IMR-90 (cell line): ENCODE data around the gene PILRA. TPM values are rescaled to one million over a fixed set of nuclear protein-coding genes. Genes with fewer than 3 reads are reported as not detected.

Experiments
- ATAC-seq: fragments of 200-7000 bp; cut with Tn5 transposase; 2 replicates; pipeline ENCODE4 v1.9.1; 2020; ENCODE audit warnings: low read depth, mild to moderate bottlenecking, moderate library complexity
- BruUV-seq: library from RNA; stranded (reverse); fragments of 400-500 nt; replicated peaks from 2 replicates; lab custom pipeline; 2021; lab: Mats Ljungman, UMichigan
- CTCF ChIA-PET: fragments of 300-600 bp; formaldehyde crosslinking; extraction: SDS; loops from one replicate; lab custom pipeline; 2021; ENCODE audit warnings: antibody characterized with exemption; lab: Yijun Ruan, JAX
- POLR2A ChIA-PET: fragments of 300-600 bp; sonication (Branson Sonifier 250); formaldehyde crosslinking; loops from one replicate; lab custom pipeline; 2022; ENCODE audit warnings: antibody characterized with exemption; ENCODE audit not compliant: unreplicated experiment; lab: Charles Lee
- DNase-seq: peaks from one replicate; pipeline ENCODE4 v3.0.0; 2013
- H2AFZ ChIP-seq: replicated peaks from 2 replicates; pipeline ENCODE3; 2013; ENCODE audit warnings: low read length, mild to moderate bottlenecking; ENCODE audit not compliant: poor library complexity
- H2AK5ac ChIP-seq: 2 replicates; pipeline ENCODE4 v1.6.1; 2013; ENCODE audit warnings: low read depth, low read length, inconsistent platforms
- H2AK9ac ChIP-seq: replicated peaks from 2 replicates; pipeline ENCODE3; 2013; ENCODE audit warnings: mild to moderate bottlenecking, low read depth, low read length, moderate library complexity; ENCODE audit not compliant: poor library complexity
- H2BK120ac ChIP-seq: 2 replicates; pipeline ENCODE4 v1.6.1; 2013; ENCODE audit warnings: low read depth, low read length, inconsistent platforms
- H2BK15ac ChIP-seq: 3 replicates; pipeline ENCODE4 v1.6.1; 2013; ENCODE audit warnings: low read depth, low read length, inconsistent platforms
- H2BK20ac ChIP-seq: 2 replicates; pipeline ENCODE4 v1.6.1; 2013; ENCODE audit warnings: low read depth, mild to moderate bottlenecking, inconsistent platforms, low read length, moderate library complexity
- H2BK5ac ChIP-seq: 2 replicates; pipeline ENCODE4 v1.6.1; 2013; ENCODE audit warnings: mild to moderate bottlenecking, low read depth, low read length, inconsistent platforms; ENCODE audit not compliant: poor library complexity, severe bottlenecking
- H3K14ac ChIP-seq: replicated peaks from 2 replicates; pipeline ENCODE4 v1.6.1; 2013; ENCODE audit warnings: low read depth, low read length, inconsistent platforms
- H3K18ac ChIP-seq: 2 replicates; pipeline ENCODE4 v1.6.1; 2013; ENCODE audit warnings: low read depth, low read length, control low read depth
- H3K23ac ChIP-seq: 2 replicates; pipeline ENCODE4 v1.6.1; 2013; ENCODE audit warnings: low read depth, low read length, inconsistent platforms
- H3K27ac ChIP-seq: 2 replicates; pipeline ENCODE4 v1.5.1; 2013; ENCODE audit warnings: mild to moderate bottlenecking, control low read depth, low read length; ENCODE audit not compliant: insufficient read depth
- H3K27me3 ChIP-seq: 2 replicates; pipeline ENCODE4 v1.6.1; 2013; ENCODE audit warnings: low read length; ENCODE audit not compliant: control insufficient read depth, insufficient read depth
- H3K36me3 ChIP-seq: 2 replicates; pipeline ENCODE4 v1.6.1; 2013; ENCODE audit warnings: low read length, mixed read lengths; ENCODE audit not compliant: control insufficient read depth, insufficient read depth
- H3K4ac ChIP-seq: 2 replicates; pipeline ENCODE4 v1.6.1; 2013; ENCODE audit warnings: low read depth, low read length, inconsistent platforms
- H3K4me1 ChIP-seq: 2 replicates; pipeline ENCODE4 v1.6.1; 2013; ENCODE audit warnings: low read length, mixed read lengths; ENCODE audit not compliant: control insufficient read depth, insufficient read depth
- H3K4me2 ChIP-seq: 2 replicates; pipeline ENCODE4 v1.6.1; 2013; ENCODE audit warnings: low read depth, mild to moderate bottlenecking, control low read depth, low read length, moderate library complexity
- H3K4me3 ChIP-seq: 2 replicates; pipeline ENCODE4 v1.5.1; 2013; ENCODE audit warnings: low read depth, mild to moderate bottlenecking, control low read depth, low read length, moderate library complexity; ENCODE audit not compliant: insufficient read depth
- H3K56ac ChIP-seq: 2 replicates; pipeline ENCODE4 v1.6.1; 2013; ENCODE audit warnings: low read length, inconsistent platforms; ENCODE audit not compliant: insufficient read depth; ENCODE audit errors: extremely low read depth
- H3K79me1 ChIP-seq, 2 experiments: 2 replicates each; pipeline ENCODE4 v1.6.1; 2013; ENCODE audit warnings: low read length in 2 of 2, inconsistent platforms in 1 of 2, low read depth in 1 of 2
- H3K9ac ChIP-seq: 2 replicates; pipeline ENCODE4 v1.6.1; 2013; ENCODE audit warnings: low read depth, low read length, control low read depth
- H3K9me1 ChIP-seq: 2 replicates; pipeline ENCODE4 v1.6.1; 2013; ENCODE audit warnings: low read length, inconsistent platforms; ENCODE audit not compliant: insufficient read depth
- H3K9me3 ChIP-seq: 2 replicates; pipeline ENCODE4 v1.6.1; 2013; ENCODE audit warnings: low read length; ENCODE audit not compliant: control insufficient read depth, insufficient read depth
- H4K20me1 ChIP-seq: 2 replicates; pipeline ENCODE4 v1.6.1; 2013; ENCODE audit warnings: low read length, inconsistent platforms; ENCODE audit not compliant: insufficient read depth
- H4K5ac ChIP-seq: 2 replicates; pipeline ENCODE4 v1.6.1; 2013; ENCODE audit warnings: mild to moderate bottlenecking, low read depth, low read length, control low read depth
- H4K8ac ChIP-seq, 2 experiments: 2 replicates each; pipeline ENCODE4 v1.6.1; 2013; ENCODE audit warnings: low read depth in 2 of 2, low read length in 2 of 2, control low read depth in 1 of 2, inconsistent platforms in 1 of 2
- H4K91ac ChIP-seq: 2 replicates; pipeline ENCODE4 v1.6.1; 2013; ENCODE audit warnings: low read depth, low read length, inconsistent platforms; ENCODE audit not compliant: insufficient read depth
- BHLHE40 ChIP-seq: fragments of 150-350 bp; IDR thresholded peaks from 2 replicates; pipeline ENCODE4 v1.6.1; 2016; ENCODE audit warnings: mild to moderate bottlenecking, low read depth, low read length
- CTCF ChIP-seq: conservative IDR thresholded peaks from 2 replicates; pipeline ENCODE4 v1.5.1; 2012; ENCODE audit warnings: mild to moderate bottlenecking, low read depth, low read length, improper control_type of control experiment
- MAFK ChIP-seq: IDR thresholded peaks from 2 replicates; pipeline ENCODE4 v1.6.1; 2012; ENCODE audit warnings: low read depth, low read length, improper control_type of control experiment
- POLR2A ChIP-seq: IDR thresholded peaks from 2 replicates; pipeline ENCODE4 v1.6.1; 2012; ENCODE audit warnings: mild to moderate bottlenecking, low read depth, low read length
- RAD21 ChIP-seq: IDR thresholded peaks from 2 replicates; pipeline ENCODE4 v1.6.1; 2012; ENCODE audit warnings: low read length, improper control_type of control experiment
- SMC3 ChIP-seq: fragments of 150-350 bp; IDR thresholded peaks from 2 replicates; pipeline ENCODE4 v1.6.1; 2016; ENCODE audit warnings: low read depth, mild to moderate bottlenecking, antibody characterized with exemption, low read length, moderate library complexity
- USF2 ChIP-seq: fragments of 150-350 bp; IDR thresholded peaks from 2 replicates; pipeline ENCODE4 v1.6.1; 2017; ENCODE audit warnings: mild to moderate bottlenecking, antibody characterized with exemption, low read length, low read depth
- WGBS, 2 experiments: methylation state at CpG; one replicate each; pipeline versions ENCODE4 v1.1.5 to v1.1.7; 2013; ENCODE audit warnings: missing lambda C conversion rate in 2 of 2; ENCODE audit not compliant: insufficient read length in 1 of 2; ENCODE audit errors: extremely low coverage in 2 of 2; 5-methylcytosine and 5-hydroxymethylcytosine counted together
- dilution Hi-C: fragments of 300-500 bp; cut with HindIII; formaldehyde crosslinking; loops from one replicate; pipeline ENCODE4 v1.14.3; 2018; ENCODE audit warnings: low sequenced_read_pairs; ENCODE audit not compliant: unreplicated experiment
- in situ Hi-C: fragments of 300-500 bp; cut with MboI; formaldehyde crosslinking; loops from 3 replicates; pipeline ENCODE4 v1.14.3; 2019; ENCODE audit warnings: low sequenced_read_pairs, inconsistent platforms, mixed read lengths
- intact Hi-C: fragments of 100-400 bp; cut with micrococcal nuclease; formaldehyde crosslinking; loops from 2 replicates; pipeline ENCODE4 v1.10.0; 2022
- polyA plus RNA-seq, 3 experiments: library from polyadenylated mRNA; depleted of rRNA; stranded (reverse); fragments of >200 nt; gene quantifications; 2 replicates each; pipeline ENCODE4 v1.2.3, GENCODE V29; 2012; ENCODE audit warnings: low replicate concordance in 1 of 3
- total RNA-seq: library from RNA; depleted of rRNA; stranded (reverse); fragments of >200 nt; gene quantifications from 2 replicates; pipeline ENCODE4 v1.2.3, GENCODE V29; 2012

PILRA gene
- total and polyA plus RNA-seq, 2 of the 4 experiments (the other 2 are of a cell fraction), result 0.56 TPM; not detected in 1

GRCh38 chr7:100370303-100370702 lies 3.0 kb upstream of the PILRA start:
- ChIA-PET CTCF (no interaction called here), POLR2A (no interaction called here)
- H2BK120ac ChIP-seq, result no peak overlapping the region
- no peaks in the 10 kb centered on the region for H3K79me1 ChIP-seq
- H3K4ac ChIP-seq, result no peak overlapping the region
- intact Hi-C loops, result no loop called here
- H2AK5ac ChIP-seq, result no peak overlapping the region
- 0% methylated on average over 1 of the region's 4 CpGs; no CpG with 5 or more reads in 1 of the 2 experiments for WGBS, 2 experiments
- no peak overlapping the region for H3K4me3 ChIP-seq
- H3K18ac ChIP-seq, result no peak overlapping the region
- peaks cover 8% of the 10 kb centered on the region for H3K4me1 ChIP-seq
- no peak overlapping the region for H3K56ac ChIP-seq
- 0 out of 2 replicates have a peak, but pooled peaks cover 6% of the 10 kb centered on the region for H3K9me1 ChIP-seq
- H2AK9ac ChIP-seq, result no peak overlapping the region
- no peak overlapping the region for H4K91ac ChIP-seq
- H4K5ac ChIP-seq, result no peak overlapping the region
- no peak overlapping the region for H3K23ac ChIP-seq
- ATAC-seq, result no peak
- H2AFZ ChIP-seq, result no peak overlapping the region
- dilution Hi-C loops, result no loop called here
- no peaks in the 10 kb centered on the region for H4K20me1 ChIP-seq
- H3K36me3 ChIP-seq, result peaks cover 3% of the 10 kb centered on the region; the same call in 1 of the 2 replicates
- H2BK20ac ChIP-seq, result no peak overlapping the region
- no peak overlapping the region for H3K14ac ChIP-seq
- no peaks in the 10 kb centered on the region for H3K9me3 ChIP-seq
- no peak overlapping the region for H3K9ac ChIP-seq
- no peak overlapping the region for H3K27ac ChIP-seq
- H3K4me2 ChIP-seq, result no peak overlapping the region
- in situ Hi-C loops, result no loop called here
- DNase-seq, result no peak
- no peak overlapping the region for H2BK15ac ChIP-seq
- no TSS peak for BruUV-seq
- no peaks in the 10 kb centered on the region for H3K27me3 ChIP-seq
- TF ChIP-seq BHLHE40, result no peak
- TF ChIP-seq MAFK, result no peak
- no peak for TF ChIP-seq RAD21
- no peak for TF ChIP-seq SMC3
- no peak for TF ChIP-seq POLR2A
- no peak for TF ChIP-seq USF2
- TF ChIP-seq CTCF, result no peak
- H4K8ac ChIP-seq, result no peak overlapping the region
- no peak overlapping the region for H2BK5ac ChIP-seq
